MM.1S (cell line): Measurements from ENCODE around the gene GOSR2.

Experiments
- DNase-seq: peaks from one replicate; pipeline ENCODE4 v3.0.0-alpha.2; 2015
- H2AFZ ChIP-seq: fragments of 300-600 bp; sonication (generic); 2 replicates; pipeline ENCODE4 v1.6.0; 2016; ENCODE audit warnings: antibody characterized with exemption, low read length
- H3F3A ChIP-seq: fragments of 300-600 bp; sonication (generic); 2 replicates; pipeline ENCODE4 v1.6.1; 2016; ENCODE audit warnings: mild to moderate bottlenecking, antibody characterized with exemption, low read length, moderate library complexity, mixed read lengths; ENCODE audit not compliant: insufficient read depth
- H3K27ac ChIP-seq: fragments of 300-600 bp; sonication (generic); 2 replicates; pipeline ENCODE4 v1.5.1; 2016; ENCODE audit warnings: mild to moderate bottlenecking, low read length
- H3K27me3 ChIP-seq: fragments of 300-600 bp; sonication (generic); replicated peaks from 2 replicates; pipeline ENCODE4 v1.6.0; 2016; ENCODE audit warnings: low read length; ENCODE audit not compliant: insufficient read depth
- H3K36me3 ChIP-seq: fragments of 300-600 bp; sonication (generic); replicated peaks from 2 replicates; pipeline ENCODE4 v1.6.1; 2016; ENCODE audit warnings: mild to moderate bottlenecking, low read length, mixed read lengths; ENCODE audit not compliant: insufficient read depth
- H3K4me1 ChIP-seq: fragments of 300-600 bp; sonication (generic); 2 replicates; pipeline ENCODE4 v1.6.1; 2016; ENCODE audit warnings: low read length, mixed read lengths
- H3K4me2 ChIP-seq: fragments of 300-600 bp; sonication (generic); 2 replicates; pipeline ENCODE4 v1.6.0; 2016; ENCODE audit warnings: low read depth, low read length
- H3K4me3 ChIP-seq: fragments of 300-600 bp; sonication (generic); 2 replicates; pipeline ENCODE4 v1.5.1; 2016; ENCODE audit warnings: low read length, mixed read lengths
- H3K79me2 ChIP-seq: fragments of 300-600 bp; sonication (generic); 2 replicates; pipeline ENCODE4 v1.6.1; 2016; ENCODE audit warnings: mixed run types, low read length, mixed read lengths
- H3K9ac ChIP-seq: fragments of 300-600 bp; sonication (generic); 2 replicates; pipeline ENCODE4 v1.6.1; 2016; ENCODE audit warnings: low read length, mixed read lengths
- H3K9me2 ChIP-seq: fragments of 300-600 bp; sonication (generic); replicated peaks from 2 replicates; pipeline ENCODE4 v1.6.1; 2016; ENCODE audit warnings: mild to moderate bottlenecking, low read length, mixed read lengths; ENCODE audit not compliant: insufficient read depth
- H3K9me3 ChIP-seq: fragments of 300-600 bp; sonication (generic); replicated peaks from 2 replicates; pipeline ENCODE4 v1.6.1; 2016; ENCODE audit warnings: mild to moderate bottlenecking, low read length, mixed read lengths; ENCODE audit not compliant: insufficient read depth
- H4K20me1 ChIP-seq: fragments of 300-600 bp; sonication (generic); 2 replicates; pipeline ENCODE4 v1.6.1; 2016; ENCODE audit warnings: mild to moderate bottlenecking, low read length, moderate library complexity, mixed read lengths; ENCODE audit not compliant: insufficient read depth
- EZH2 ChIP-seq: fragments of 300-600 bp; sonication (generic); optimal IDR thresholded peaks from 2 replicates; pipeline ENCODE3; 2017; ENCODE audit warnings: low read depth, mild to moderate bottlenecking, antibody characterized with exemption, low read length, mixed read lengths
- EZH2phosphoT487 ChIP-seq: fragments of 300-600 bp; sonication (generic); IDR thresholded peaks from 2 replicates; pipeline ENCODE4 v1.6.1; 2018; ENCODE audit warnings: antibody characterized with exemption, low read length
- TF ChIP-seq, protein P1 (sequence below): fragments of 300-600 bp; sonication (generic); IDR thresholded peaks from 2 replicates; pipeline ENCODE4 v1.5.1; 2016; ENCODE audit warnings: antibody characterized with exemption, low read length, mixed read lengths

GOSR2 gene

DNA sequence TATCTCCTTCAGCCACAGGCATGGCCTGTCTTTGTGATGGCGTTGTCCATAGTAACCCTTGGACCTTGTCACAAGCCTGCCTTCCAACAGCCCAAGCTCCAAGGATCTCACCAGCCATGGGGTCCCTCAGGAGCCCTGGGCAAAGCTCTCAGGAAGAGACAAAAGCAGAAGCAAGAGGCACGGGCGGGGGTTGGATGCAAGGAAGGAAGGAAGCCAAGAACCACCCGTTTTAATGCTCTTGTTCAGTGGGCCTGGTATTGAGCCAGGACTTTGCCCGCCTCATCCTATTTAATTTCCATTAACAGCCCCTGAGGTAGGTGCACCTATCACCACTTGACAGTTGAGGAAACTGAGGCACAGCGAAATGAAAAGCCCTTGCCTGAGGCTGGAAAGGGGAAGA is 32.3 kb upstream of the GOSR2 start:
- Histone ChIP-seq H3K27me3 (peaks cover 14% of the 10 kb centered on the region), H3K9me2 (no peaks in the 10 kb centered on the region), H4K20me1 (no peaks in the 10 kb centered on the region), H3K79me2 (no peaks in the 10 kb centered on the region), H3K4me1 (no peaks in the 10 kb centered on the region), H2AFZ (no peak overlapping the region), H3K36me3 (no peaks in the 10 kb centered on the region), H3K27ac (no peak overlapping the region), H3K9me3 (no peaks in the 10 kb centered on the region), H3K4me2 (no peak overlapping the region), H3K4me3 (no peak overlapping the region), H3F3A (no peaks in the 10 kb centered on the region), H3K9ac (no peak overlapping the region)
- TF ChIP-seq EZH2phosphoT487 (no peak), EZH2 (no peak)
- TF ChIP-seq, protein P1, sequence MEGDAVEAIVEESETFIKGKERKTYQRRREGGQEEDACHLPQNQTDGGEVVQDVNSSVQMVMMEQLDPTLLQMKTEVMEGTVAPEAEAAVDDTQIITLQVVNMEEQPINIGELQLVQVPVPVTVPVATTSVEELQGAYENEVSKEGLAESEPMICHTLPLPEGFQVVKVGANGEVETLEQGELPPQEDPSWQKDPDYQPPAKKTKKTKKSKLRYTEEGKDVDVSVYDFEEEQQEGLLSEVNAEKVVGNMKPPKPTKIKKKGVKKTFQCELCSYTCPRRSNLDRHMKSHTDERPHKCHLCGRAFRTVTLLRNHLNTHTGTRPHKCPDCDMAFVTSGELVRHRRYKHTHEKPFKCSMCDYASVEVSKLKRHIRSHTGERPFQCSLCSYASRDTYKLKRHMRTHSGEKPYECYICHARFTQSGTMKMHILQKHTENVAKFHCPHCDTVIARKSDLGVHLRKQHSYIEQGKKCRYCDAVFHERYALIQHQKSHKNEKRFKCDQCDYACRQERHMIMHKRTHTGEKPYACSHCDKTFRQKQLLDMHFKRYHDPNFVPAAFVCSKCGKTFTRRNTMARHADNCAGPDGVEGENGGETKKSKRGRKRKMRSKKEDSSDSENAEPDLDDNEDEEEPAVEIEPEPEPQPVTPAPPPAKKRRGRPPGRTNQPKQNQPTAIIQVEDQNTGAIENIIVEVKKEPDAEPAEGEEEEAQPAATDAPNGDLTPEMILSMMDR, result no peak
- no peak for DNase-seq

DNA sequence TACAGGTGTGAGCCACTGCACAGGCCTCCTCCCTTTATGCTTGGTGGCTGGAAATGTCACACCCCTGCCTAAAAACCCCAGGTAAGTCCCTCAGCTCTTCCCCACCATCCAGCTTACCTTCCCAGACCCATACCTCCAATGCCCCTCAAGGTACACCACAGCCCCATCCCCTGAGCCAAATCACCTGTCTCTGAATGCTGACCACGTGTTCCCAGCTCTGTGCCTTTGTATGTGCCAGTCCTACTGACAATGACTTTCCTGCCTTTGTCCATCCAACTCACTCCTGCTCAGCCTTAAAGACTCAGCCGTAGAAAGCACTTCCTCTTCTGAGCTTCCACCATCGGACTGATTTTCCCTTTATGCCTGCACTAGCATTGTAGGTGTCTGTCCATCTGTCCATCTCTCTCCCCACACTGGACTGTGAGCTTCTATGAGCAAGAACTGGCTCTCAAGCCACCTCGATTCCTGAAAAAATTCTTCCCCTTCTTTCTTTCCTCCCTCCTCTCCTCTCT is 30.7 kb upstream of the GOSR2 start:
- no peak for DNase-seq
- no peak overlapping the region for H3K4me2 ChIP-seq
- no peak overlapping the region for H3K4me3 ChIP-seq
- no peak overlapping the region for H2AFZ ChIP-seq
- peaks cover 14% of the 10 kb centered on the region for H3K27me3 ChIP-seq
- TF ChIP-seq, protein P1, result no peak
- TF ChIP-seq EZH2 (no peak), EZH2phosphoT487 (no peak)
- no peaks in the 10 kb centered on the region for H3F3A ChIP-seq
- H3K27ac ChIP-seq, result no peak overlapping the region
- H3K36me3 ChIP-seq, result no peaks in the 10 kb centered on the region
- H3K9me3 ChIP-seq, result no peaks in the 10 kb centered on the region
- H3K9ac ChIP-seq, result no peak overlapping the region
- H3K79me2 ChIP-seq, result no peaks in the 10 kb centered on the region
- no peaks in the 10 kb centered on the region for H3K4me1 ChIP-seq
- H4K20me1 ChIP-seq, result no peaks in the 10 kb centered on the region
- no peaks in the 10 kb centered on the region for H3K9me2 ChIP-seq

DNA sequence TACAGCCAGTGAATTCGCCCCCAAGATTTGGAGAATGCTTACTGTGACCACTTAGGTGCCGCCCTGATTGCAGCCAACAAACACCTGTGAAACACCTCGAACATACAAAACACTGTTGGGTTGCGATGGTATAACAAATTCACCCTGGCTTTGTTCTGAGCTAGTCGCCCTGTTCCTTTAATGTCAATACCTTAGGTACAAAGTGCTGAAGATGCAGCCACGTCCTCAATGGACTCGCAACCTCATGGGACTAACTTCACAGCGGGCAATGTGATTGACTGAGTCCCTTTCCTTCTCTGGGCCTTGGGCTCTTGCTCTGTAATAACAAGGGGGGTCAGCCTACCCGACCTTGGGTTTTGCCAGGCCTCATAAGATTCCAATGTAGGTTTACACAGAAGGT is 28.9 kb upstream of the GOSR2 start:
- H3F3A ChIP-seq, result no peaks in the 10 kb centered on the region
- no peaks in the 10 kb centered on the region for H3K9me2 ChIP-seq
- H3K79me2 ChIP-seq, result no peaks in the 10 kb centered on the region
- H3K9ac ChIP-seq, result no peak overlapping the region
- H3K27me3 ChIP-seq, result peaks cover 14% of the 10 kb centered on the region
- no peak overlapping the region for H3K4me2 ChIP-seq
- TF ChIP-seq EZH2phosphoT487 (no peak), EZH2 (no peak)
- TF ChIP-seq, protein P1, result no peak
- H3K27ac ChIP-seq, result no peak overlapping the region
- no peaks in the 10 kb centered on the region for H4K20me1 ChIP-seq
- H3K36me3 ChIP-seq, result no peaks in the 10 kb centered on the region
- no peak for DNase-seq
- no peak overlapping the region for H2AFZ ChIP-seq
- no peaks in the 10 kb centered on the region for H3K4me1 ChIP-seq
- H3K9me3 ChIP-seq, result no peaks in the 10 kb centered on the region
- H3K4me3 ChIP-seq, result no peak overlapping the region
